HepG2 (cell line): ENCODE results near the gene HACD1. TPM values are rescaled to one million over a fixed set of nuclear protein-coding genes. Genes with fewer than 3 reads are reported as not detected.

ENCODE experiments used
- ATAC-seq: fragments of 200-7000 bp; cut with Tn5 transposase; 3 replicates; pipeline ENCODE4 v1.9.1; 2020; ENCODE audit warnings: mild to moderate bottlenecking, moderate library complexity
- BruUV-seq: library from RNA; stranded (reverse); fragments of 400-500 nt; replicated peaks from 2 replicates; lab custom pipeline; 2021; lab: Mats Ljungman, UMichigan
- CTCF ChIA-PET: fragments of 300-600 bp; formaldehyde crosslinking; extraction: SDS; loops from one replicate; lab custom pipeline; 2021; ENCODE audit warnings: low total read pairs, inconsistent platforms, low intra/inter-chr PET ratio; lab: Yijun Ruan, JAX
- POLR2A ChIA-PET: fragments of 350-600 bp; sonication (Branson Sonifier 250); formaldehyde crosslinking; loops from one replicate; lab custom pipeline; 2020; ENCODE audit warnings: antibody characterized with exemption, inconsistent platforms; lab: Yijun Ruan, JAX
- DNase-seq: peaks from one replicate; pipeline ENCODE4 v3.0.0-alpha.2; 2015; ENCODE audit warnings: low spot score
- FAIRE-seq: peaks from 3 replicates; lab custom pipeline; 2011; peaks lifted over from hg19 to GRCh38; lab: Jason Lieb, UNC
- H2AFZ ChIP-seq: one replicate; pipeline ENCODE4 v1.6.1; 2011; ENCODE audit warnings: low read length, inconsistent platforms
- H3K27ac ChIP-seq: fragments of 300-600 bp; 3 replicates; pipeline ENCODE4 v1.8.0; 2011; ENCODE audit warnings: mixed run types, mild to moderate bottlenecking, mixed read lengths, low read length, inconsistent platforms; ENCODE audit not compliant: insufficient read depth; ENCODE audit errors: extremely low read length
- H3K27me3 ChIP-seq, 2 experiments: fragments of 200-600 bp in 1 of 2; 2 replicates in 1 of 2; 3 replicates in 1 of 2; pipeline versions ENCODE4 v1.6.0 to v1.8.0; 2011; ENCODE audit warnings: low read length in 2 of 2, mild to moderate bottlenecking in 2 of 2, moderate library complexity in 2 of 2, inconsistent platforms in 1 of 2; ENCODE audit not compliant: insufficient read depth in 2 of 2, control insufficient read depth in 1 of 2
- H3K36me3 ChIP-seq, 2 experiments: fragments of 200-600 bp in 1 of 2; replicated peaks in 1 of 2; 2 replicates in 1 of 2; 3 replicates in 1 of 2; pipeline versions ENCODE4 v1.5.1 to v1.8.0; 2011; ENCODE audit warnings: low read length in 2 of 2, inconsistent platforms in 1 of 2; ENCODE audit not compliant: insufficient read depth in 2 of 2, control insufficient read depth in 1 of 2
- H3K4me1 ChIP-seq: 2 replicates; pipeline ENCODE4 v1.5.1; 2012; ENCODE audit warnings: low read length, inconsistent platforms; ENCODE audit not compliant: insufficient read depth
- H3K4me2 ChIP-seq: 2 replicates; pipeline ENCODE4 v1.6.0; 2011; ENCODE audit warnings: low read depth, low read length, inconsistent platforms
- H3K4me3 ChIP-seq, 3 experiments: fragments of 200-600 bp in 1 of 3; sonication (generic), shearing (Covaris generic) in 1 of 3; replicated peaks in 1 of 3; 2 replicates each; pipeline ENCODE4 v1.5.1; 2011 to 2016; ENCODE audit warnings: low read length in 3 of 3, inconsistent platforms in 2 of 3, low read depth in 2 of 3, mild to moderate bottlenecking in 2 of 3, control low read depth in 1 of 3, mixed read lengths in 1 of 3; ENCODE audit not compliant: insufficient read depth in 1 of 3
- H3K79me2 ChIP-seq: one replicate; pipeline ENCODE4 v1.6.1; 2011; ENCODE audit warnings: low read length, inconsistent platforms; ENCODE audit not compliant: insufficient read depth
- H3K9ac ChIP-seq: 2 replicates; pipeline ENCODE4 v1.6.0; 2011; ENCODE audit warnings: mild to moderate bottlenecking, low read depth, low read length, inconsistent platforms; ENCODE audit not compliant: insufficient read depth
- H3K9me3 ChIP-seq: 2 replicates; pipeline ENCODE4 v1.5.1; 2012; ENCODE audit warnings: mild to moderate bottlenecking, low read length
- H4K20me1 ChIP-seq: 2 replicates; pipeline ENCODE4 v1.6.0; 2011; ENCODE audit warnings: inconsistent platforms, mild to moderate bottlenecking, low read length, moderate library complexity; ENCODE audit not compliant: insufficient read depth
- ARNT2 ChIP-seq: sonication (generic); formaldehyde crosslinking; IDR thresholded peaks from 2 replicates; pipeline ENCODE4 v1.8.0; 2022; ENCODE audit warnings: mild to moderate bottlenecking, low read depth, missing genetic modification reagents, moderate library complexity
- ATF4 ChIP-seq, 2 experiments: fragments of 450-650 bp in 1 of 2; sonication (generic) in 1 of 2; formaldehyde crosslinking; IDR thresholded peaks; 2 replicates each; pipeline versions ENCODE4 v1.5.0 to v1.8.0; 2020 to 2022; ENCODE audit warnings: mild to moderate bottlenecking in 1 of 2, missing genetic modification reagents in 1 of 2
- BHLHE40 ChIP-seq: IDR thresholded peaks from 2 replicates; pipeline ENCODE4 v1.6.1; 2011; ENCODE audit warnings: low read length, improper control_type of control experiment
- CBX5 ChIP-seq: sonication (generic); formaldehyde crosslinking; IDR thresholded peaks from 2 replicates; pipeline ENCODE4 v1.4.0; 2020; ENCODE audit warnings: missing genetic modification reagents, borderline replicate concordance
- HES4 ChIP-seq: sonication (generic); formaldehyde crosslinking; IDR thresholded peaks from 2 replicates; pipeline ENCODE4 v1.9.0; 2021; ENCODE audit warnings: mild to moderate bottlenecking, missing genetic modification reagents, borderline replicate concordance
- HNF4G ChIP-seq, 2 experiments: sonication (generic) in 1 of 2; formaldehyde crosslinking in 1 of 2; IDR thresholded peaks; 2 replicates each; pipeline versions ENCODE4 v1.4.0 to v1.6.1; 2011 to 2020; ENCODE audit warnings: borderline replicate concordance in 2 of 2, low read depth in 2 of 2, mild to moderate bottlenecking in 2 of 2, low read length in 1 of 2, missing genetic modification reagents in 1 of 2, moderate library complexity in 1 of 2
- KDM6A ChIP-seq: IDR thresholded peaks from 2 replicates; pipeline ENCODE4 v1.6.1; 2016; ENCODE audit warnings: low read depth
- MIXL1 ChIP-seq: IDR thresholded peaks from 2 replicates; pipeline ENCODE4 v1.6.1; 2016
- PHF20 ChIP-seq: sonication (generic); formaldehyde crosslinking; IDR thresholded peaks from 2 replicates; pipeline ENCODE4 v1.5.0; 2020; ENCODE audit warnings: mild to moderate bottlenecking, missing genetic modification reagents
- POGZ ChIP-seq: sonication (generic); formaldehyde crosslinking; IDR thresholded peaks from 2 replicates; pipeline ENCODE4 v1.4.0; 2020; ENCODE audit warnings: mild to moderate bottlenecking, missing genetic modification reagents
- RCOR2 ChIP-seq: IDR thresholded peaks from 2 replicates; pipeline ENCODE4 v1.6.1; 2016; ENCODE audit warnings: missing biosample characterization, missing genetic modification reagents
- ZNF777 ChIP-seq: sonication (generic); formaldehyde crosslinking; IDR thresholded peaks from 2 replicates; pipeline ENCODE4 v1.4.0; 2020; ENCODE audit warnings: missing genetic modification reagents
- ZSCAN20 ChIP-seq: sonication (generic); formaldehyde crosslinking; IDR thresholded peaks from 2 replicates; pipeline ENCODE4 v1.4.0; 2020; ENCODE audit warnings: missing genetic modification reagents, mild to moderate bottlenecking, borderline replicate concordance
- ZSCAN21 ChIP-seq: sonication (generic); formaldehyde crosslinking; IDR thresholded peaks from 2 replicates; pipeline ENCODE4 v1.8.0; 2022; ENCODE audit warnings: mild to moderate bottlenecking, missing genetic modification reagents, moderate library complexity, borderline replicate concordance
- WGBS: methylation state at CpG from one replicate; pipeline ENCODE4 v1.1.6; 2017; ENCODE audit warnings: low lambda C conversion rate; 5-methylcytosine and 5-hydroxymethylcytosine counted together
- in situ Hi-C: cut with HindIII; loops from 2 replicates; pipeline ENCODE4 v1.10.0; 2017; ENCODE audit warnings: low pct_unique_long_range_greater_than_20kb; ENCODE audit not compliant: extremely low pct_ligation_motif_present
- intact Hi-C: fragments of 100-400 bp; cut with micrococcal nuclease; formaldehyde crosslinking; loops from one replicate; pipeline ENCODE4 v1.10.0; 2022; ENCODE audit not compliant: unreplicated experiment
- polyA plus RNA-seq, 8 experiments: library from polyadenylated mRNA; depleted of rRNA in 3 of 8; stranded (reverse) in 7 of 8; unstranded in 1 of 8; fragments of >200 nt; fragmentation: Illumina TruSeq in 4 of 8; extraction: Trizol in 4 of 8; gene quantifications; 2 replicates each; pipeline versions ENCODE4 v1.2.1 to v1.2.3, GENCODE V29; 2011 to 2016; ENCODE audit warnings: low read depth in 4 of 8, missing spikeins in 1 of 8, mixed read lengths in 1 of 8; ENCODE audit not compliant: insufficient read depth in 1 of 8
- total RNA-seq, 5 experiments: library from RNA; depleted of rRNA; stranded (reverse); fragments of >200 nt; fragmentation: Illumina TruSeq; extraction: Trizol; gene quantifications; 2 replicates each; pipeline ENCODE4 v1.2.3, GENCODE V29; 2016; ENCODE audit warnings: low read depth in 1 of 5

HACD1 gene
- total and polyA plus RNA-seq, 2 of the 13 experiments (the other 11 are each of a cell fraction or from before 2014, with no cell fraction given), result 43.4 to 47.6 TPM

GRCh38 chr10:17585016-17585415 is 32.2 kb downstream of the HACD1 start (continued):
- TF ChIP-seq ZNF777 (CRISPR knock-in tag), result no peak
- no peak for TF ChIP-seq ATF4 (CRISPR knock-in tag; IDR thresholded peaks at IDR 0.05)
- TF ChIP-seq HNF4G (IDR thresholded peaks at IDR 0.05; ENCODE audit: borderline replicate concordance, low read depth, low read length), result no peak
- no peak for TF ChIP-seq HNF4G (CRISPR knock-in tag; IDR thresholded peaks at IDR 0.05; ENCODE audit: borderline replicate concordance, low read depth)

GRCh38 chr10:17580885-17581284 is 36.3 kb downstream of the HACD1 start:
- DNase-seq (no peak), ATAC-seq (no peak), FAIRE-seq (no peak)
- Histone ChIP-seq H3K4me1 (no peaks in the 10 kb centered on the region), H2AFZ (no peak overlapping the region), H4K20me1 (no peaks in the 10 kb centered on the region; the same call in 1 of the 2 replicates), H3K27ac (no peak overlapping the region), H3K9me3 (no peaks in the 10 kb centered on the region), H3K79me2 (no peaks in the 10 kb centered on the region), H3K36me3 (no peaks in the 10 kb centered on the region), H3K4me3 (no peak overlapping the region), H3K27me3 (peaks cover 0 to 5% of the 10 kb centered on the region in 2 experiments; a peak in 1 of 5 replicates), H3K9ac (no peak overlapping the region), H3K4me2 (no peak overlapping the region)
- no TSS peak for BruUV-seq
- intact Hi-C loops (no loop called here), in situ Hi-C loops (no loop called here)
- WGBS, result 48% methylated on average over 3 of the region's 3 CpGs
- ChIA-PET CTCF (no interaction called here), POLR2A (no interaction called here)
- TF ChIP-seq ZSCAN20 (CRISPR knock-in tag) (no peak), ARNT2 (CRISPR knock-in tag) (no peak), RCOR2 (CRISPR knock-in tag) (no peak), CBX5 (CRISPR knock-in tag) (no peak), MIXL1 (CRISPR knock-in tag) (no peak), POGZ (CRISPR knock-in tag) (no peak), HES4 (CRISPR knock-in tag) (no peak), KDM6A (CRISPR knock-in tag) (no peak), BHLHE40 (no peak), PHF20 (CRISPR knock-in tag) (no peak), ZSCAN21 (no peak)
